GM21717 (cell line): ENCODE results near the gene KRTAP12-4.
"Not testable (repeated sequence)": the region's sequence is repeated elsewhere in the genome, so short reads cannot be mapped to it uniquely, and the experiment has no call there.

ENCODE experiments used
- ATAC-seq: cut with Tn5 transposase; IDR thresholded peaks from one replicate; pipeline ENCODE4 v1.9.1; 2021; ENCODE audit warnings: mild to moderate bottlenecking, moderate library complexity; ENCODE audit not compliant: unreplicated experiment

The KRTAP12-4 gene

GRCh38 chr21:44637018-44637850 is 17.2 kb downstream of the KRTAP12-4 start, which contains the start of gene KRTAP10-10:
TSS of gene KRTAP10-10 (plus strand) at chr21:44637356. CDS start at chr21:44637418, 62 bp downstream.
- no peak for ATAC-seq

GRCh38 chr21:44636209-44637017 is 18.0 kb downstream of the KRTAP12-4 start:
- no peak for ATAC-seq

- no peak for ATAC-seq
Observed at GRCh38 chr21:44632067-44632466, 22.4 kb downstream of the KRTAP12-4 start.

GRCh38 chr21:44630440-44630839 is 24.0 kb downstream of the KRTAP12-4 start:
- ATAC-seq, result no peak

- ATAC-seq, result no peak
Observed at GRCh38 chr21:44628707-44629391, 25.6 kb downstream of the KRTAP12-4 start.

DNA sequence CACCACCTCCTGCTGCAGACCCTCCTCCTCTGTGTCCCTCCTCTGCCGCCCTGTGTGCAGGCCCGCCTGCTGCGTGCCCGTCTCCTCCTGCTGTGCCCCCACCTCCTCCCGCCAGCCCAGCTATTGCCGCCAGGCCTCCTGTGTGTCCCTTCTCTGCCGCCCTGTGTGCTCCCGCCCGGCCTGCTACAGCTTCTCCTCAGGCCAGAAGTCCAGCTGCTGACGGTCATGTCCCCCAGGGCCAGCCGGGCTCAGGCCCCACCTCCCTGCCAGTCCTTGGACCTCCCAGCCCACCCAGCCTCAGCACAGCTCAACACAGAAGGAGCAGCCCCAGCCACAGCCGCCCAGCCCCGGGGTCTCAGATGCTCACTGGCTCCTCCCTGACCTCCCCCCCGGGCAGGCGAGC is 26.6 kb downstream of the KRTAP12-4 start:
- not testable (repeated sequence) for ATAC-seq

- ATAC-seq, result not testable (repeated sequence)
Observed at GRCh38 chr21:44627181-44627822, 27.2 kb downstream of the KRTAP12-4 start.

DNA sequence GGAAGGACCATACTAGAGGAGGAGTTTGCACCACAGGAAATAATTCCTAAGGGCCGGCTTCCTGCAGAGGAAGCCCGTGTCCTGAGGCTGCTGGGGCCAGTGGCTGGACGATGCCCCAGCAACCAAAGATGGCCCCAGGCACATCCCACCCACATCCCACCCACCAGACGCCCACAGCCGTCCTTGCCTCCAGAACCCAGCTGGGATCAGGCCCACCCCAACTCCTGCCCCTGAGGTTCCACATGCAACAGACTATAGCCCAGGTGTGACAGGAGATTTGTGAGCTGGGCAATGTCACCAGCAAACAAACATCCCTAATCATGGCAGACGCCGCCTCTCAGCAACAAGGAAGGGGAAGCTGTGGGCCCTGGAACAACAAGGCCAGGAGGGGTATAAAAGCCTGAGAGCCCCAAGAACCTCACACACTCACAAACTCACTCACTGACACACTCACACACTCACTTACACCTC is 27.8 kb downstream of the KRTAP12-4 start, which contains the start of gene KRTAP10-9:
Gene KRTAP10-9, plus strand, starts transcription at position 421 of the 471 bp plus-strand sequence. CDS start 79 bp downstream, outside the sequence.
- ATAC-seq, result no peak

GRCh38 chr21:44626262-44626661 is 28.2 kb downstream of the KRTAP12-4 start:
- ATAC-seq, result no peak

DNA sequence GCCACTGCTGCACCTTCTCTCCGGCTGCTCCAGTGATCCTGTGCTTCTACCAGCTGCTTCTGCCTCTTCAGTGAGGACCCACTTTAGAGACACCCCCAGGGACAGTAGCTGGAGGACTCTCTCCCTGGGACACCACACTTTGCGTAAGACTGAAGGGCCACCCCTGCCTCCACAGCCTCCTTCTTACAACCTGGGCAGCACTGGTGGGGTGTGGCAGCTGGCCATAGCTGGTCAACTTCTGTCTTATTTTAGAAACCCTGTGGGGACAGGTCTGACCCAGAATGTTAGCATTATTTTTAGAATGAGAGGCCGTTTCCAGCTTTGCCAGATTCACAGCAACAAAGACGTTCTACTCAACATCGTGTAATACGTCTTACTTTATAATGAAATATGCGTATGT is 28.7 kb downstream of the KRTAP12-4 start:
- ATAC-seq, result no peak

GRCh38 chr21:44623575-44623974 is 30.9 kb downstream of the KRTAP12-4 start:
- ATAC-seq, result no peak

DNA sequence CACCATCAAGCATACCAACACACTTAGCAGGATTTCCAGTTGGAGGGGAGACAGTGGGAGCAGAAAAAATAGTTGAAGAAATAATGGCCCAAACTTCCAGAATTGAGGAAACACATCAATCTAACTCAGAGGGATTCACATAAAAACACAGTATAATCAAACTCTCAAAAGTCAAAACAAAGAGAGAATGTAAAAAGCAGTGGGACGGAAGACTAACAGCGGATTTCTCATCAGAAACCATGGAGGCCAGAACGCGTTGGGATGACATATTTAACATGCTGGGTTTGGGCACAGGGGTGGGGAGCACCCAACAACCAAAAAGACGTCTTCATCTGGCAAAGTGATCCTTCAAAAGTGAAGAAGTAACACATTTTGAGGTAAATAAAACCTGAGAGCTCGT is 34.6 kb downstream of the KRTAP12-4 start:
- no peak for ATAC-seq

- no peak for ATAC-seq
Observed at GRCh38 chr21:44618909-44619308, 35.5 kb downstream of the KRTAP12-4 start.

GRCh38 chr21:44618504-44618903 is 36.0 kb downstream of the KRTAP12-4 start:
- no peak for ATAC-seq

DNA sequence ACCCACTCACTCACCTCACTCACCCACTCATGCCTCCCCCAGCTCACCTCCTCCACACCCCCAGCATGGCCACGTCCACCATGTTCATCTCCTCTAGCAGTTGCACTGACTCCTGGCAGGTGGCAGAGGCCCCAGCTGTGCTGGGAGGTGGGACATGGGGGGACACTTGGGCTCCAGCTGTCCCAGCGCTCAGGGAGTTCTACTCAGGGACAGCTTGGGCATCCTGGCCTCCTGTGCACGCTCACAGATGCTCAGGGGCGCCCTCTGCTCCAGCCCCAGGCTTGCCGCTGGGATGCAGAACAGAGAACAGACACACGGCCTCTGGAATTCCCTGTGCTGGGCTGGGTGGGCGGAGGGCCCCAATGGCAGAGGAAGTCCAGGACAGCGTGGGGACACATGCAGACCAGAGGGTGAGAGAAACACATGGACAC is 37.4 kb downstream of the KRTAP12-4 start:
- no peak for ATAC-seq

DNA sequence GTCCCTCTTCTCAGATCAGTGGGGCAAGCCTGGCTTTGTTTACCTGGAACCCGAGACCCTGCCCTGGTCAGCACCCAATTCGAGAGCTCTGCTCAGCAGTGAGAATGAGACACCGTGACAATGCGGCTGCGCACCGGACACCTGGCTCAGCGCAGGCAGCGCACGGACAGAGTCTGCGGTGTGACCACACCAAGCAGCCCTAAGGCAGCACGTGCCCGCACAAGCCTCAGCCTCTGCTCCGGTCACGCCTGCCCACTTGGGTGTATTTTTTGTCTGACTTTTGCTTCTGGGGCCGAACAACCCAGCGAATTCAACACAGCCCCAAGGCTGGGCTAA is 37.9 kb downstream of the KRTAP12-4 start:
- ATAC-seq, result no peak

DNA sequence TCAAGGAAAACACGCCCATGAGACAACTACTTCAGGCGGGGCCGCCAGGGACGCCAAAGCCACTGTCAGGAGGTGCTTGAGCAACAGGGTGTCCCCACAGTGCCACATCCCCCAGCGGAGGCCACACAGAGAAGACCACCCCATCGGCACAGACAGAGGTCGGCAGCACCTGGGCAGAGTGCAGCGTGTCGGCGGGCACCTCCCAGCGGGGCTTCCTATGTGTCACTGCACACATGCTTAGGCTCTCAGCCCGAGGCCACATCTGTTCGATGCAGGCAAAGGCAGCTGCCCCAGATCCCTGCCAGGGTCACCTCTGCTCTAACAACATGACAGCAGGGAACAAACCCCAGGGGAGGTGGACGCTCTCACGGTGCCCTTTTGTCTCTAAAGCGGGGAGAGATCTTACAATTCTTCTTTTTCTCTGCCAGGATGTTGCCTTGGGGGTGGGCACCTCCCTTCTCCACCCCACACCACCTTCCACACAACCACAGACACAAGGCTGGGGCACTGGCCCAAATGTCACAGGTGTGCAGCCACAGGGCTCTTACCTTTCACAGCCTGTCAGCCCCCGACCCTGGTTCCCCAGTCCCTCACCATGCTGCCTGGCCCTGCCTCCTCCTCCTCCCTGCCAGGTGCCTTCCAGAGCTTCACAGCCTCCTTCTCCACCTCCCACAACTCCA is 38.4 kb downstream of the KRTAP12-4 start:
- no peak for ATAC-seq

DNA sequence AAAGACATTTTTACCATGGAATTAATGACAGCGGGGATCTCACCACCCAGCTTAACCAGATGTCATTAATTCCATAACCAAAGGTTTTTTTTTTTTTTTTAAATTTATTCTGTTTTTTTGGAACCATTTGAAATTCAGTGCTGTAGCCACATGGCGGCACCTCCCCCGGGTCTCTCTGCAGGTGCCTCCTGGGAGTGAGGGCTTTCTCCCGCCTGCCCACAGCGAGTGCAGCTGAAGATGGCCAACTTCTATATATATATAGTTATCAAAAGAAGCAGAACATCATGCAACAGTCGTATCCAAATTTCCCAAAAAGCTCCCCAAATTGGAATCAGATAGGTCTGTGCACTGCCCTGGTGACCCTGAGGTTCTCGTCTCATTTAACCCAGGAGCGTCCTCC is 39.0 kb downstream of the KRTAP12-4 start:
- no peak for ATAC-seq

GRCh38 chr21:44614961-44615391 is 39.5 kb downstream of the KRTAP12-4 start:
- ATAC-seq, result no peak

- ATAC-seq, result no peak
Observed at GRCh38 chr21:44614161-44614631, 40.3 kb downstream of the KRTAP12-4 start.
